SJSA1 (cell line): Measurements from ENCODE around the gene FSD1L. TPM values are rescaled to one million over a fixed set of nuclear protein-coding genes. Genes with fewer than 3 reads are reported as not detected.

Experiments
- DNase-seq, 2 experiments: peaks; one replicate each; pipeline ENCODE4 v3.0.0-alpha.2; 2015 to 2020; ENCODE audit warnings: low spot score in 2 of 2, low read depth in 1 of 2
- H3K27ac ChIP-seq: fragments of 250-450 bp; sonication (Bioruptor Pico); 2 replicates; pipeline ENCODE4 v1.5.1; 2020; ENCODE audit warnings: mild to moderate bottlenecking, moderate library complexity
- H3K27me3 ChIP-seq: fragments of 250-450 bp; sonication (Bioruptor Pico); replicated peaks from 2 replicates; pipeline ENCODE4 v1.5.1; 2020; ENCODE audit warnings: mild to moderate bottlenecking, moderate library complexity
- H3K36me3 ChIP-seq: fragments of 250-450 bp; sonication (Bioruptor Pico); 2 replicates; pipeline ENCODE4 v1.5.1; 2020; ENCODE audit warnings: mild to moderate bottlenecking
- H3K4me1 ChIP-seq: fragments of 250-450 bp; sonication (Bioruptor Pico); replicated peaks from 2 replicates; pipeline ENCODE4 v1.6.1; 2021; ENCODE audit warnings: mild to moderate bottlenecking
- H3K4me3 ChIP-seq: fragments of 250-450 bp; sonication (Bioruptor Pico); 2 replicates; pipeline ENCODE4 v1.5.1; 2020; ENCODE audit warnings: mild to moderate bottlenecking
- H3K9me3 ChIP-seq: fragments of 250-450 bp; sonication (Bioruptor Pico); replicated peaks from 2 replicates; pipeline ENCODE4 v1.5.1; 2020; ENCODE audit warnings: mild to moderate bottlenecking
- total RNA-seq: library from RNA; depleted of rRNA; stranded (reverse); fragments of >200 nt; shearing (Covaris generic); gene quantifications from 2 replicates; pipeline ENCODE4 v1.2.3, GENCODE V29; 2014

The FSD1L gene
- total RNA-seq, 1 experiment from 2014 or later: 2.2 TPM

DNA sequence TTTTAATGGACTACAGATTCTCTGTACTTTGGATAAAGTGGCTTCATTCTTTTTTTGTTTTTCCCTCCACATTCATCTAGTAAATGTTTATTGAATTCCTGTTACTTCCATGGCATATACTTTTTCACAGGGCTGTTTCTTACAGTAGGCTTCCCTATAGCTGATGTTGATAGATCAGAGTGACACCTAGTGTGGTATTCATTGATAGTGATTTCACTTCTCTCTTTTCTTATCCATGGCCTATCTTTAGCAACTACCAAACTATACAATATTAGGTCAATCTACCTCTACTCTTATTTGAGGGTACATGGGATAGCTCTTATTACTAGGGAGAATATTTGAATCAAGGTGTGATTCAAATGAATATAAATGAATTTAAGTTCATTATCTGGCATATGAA is 35.8 kb downstream of the FSD1L start:
- no peaks in the 10 kb centered on the region for H3K27me3 ChIP-seq
- peaks cover 3% of the 10 kb centered on the region for H3K36me3 ChIP-seq
- H3K9me3 ChIP-seq: no peaks in the 10 kb centered on the region
- DNase-seq: no peak
- H3K27ac ChIP-seq: no peak overlapping the region
- no peak overlapping the region for H3K4me3 ChIP-seq
- H3K4me1 ChIP-seq: no peaks in the 10 kb centered on the region

DNA sequence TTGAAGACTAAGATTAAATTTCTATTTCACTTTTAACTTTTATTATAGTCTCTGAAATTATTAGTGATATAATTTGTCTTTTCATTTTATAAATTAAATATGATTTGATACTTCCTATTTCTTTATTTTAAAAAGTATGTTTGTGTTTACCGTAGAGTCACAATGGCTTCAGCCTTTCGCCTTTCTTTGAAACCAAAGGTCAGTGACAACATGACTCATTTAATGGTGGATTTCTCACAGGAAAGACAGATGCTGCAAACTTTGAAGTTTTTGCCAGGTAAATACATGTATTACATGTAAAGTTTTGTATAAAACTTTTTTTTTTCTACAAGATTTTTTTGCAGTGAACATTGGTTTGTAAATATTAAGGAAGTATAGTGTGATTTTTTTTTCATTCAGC is 36.4 kb downstream of the FSD1L start:
- H3K4me3 ChIP-seq: no peak overlapping the region
- H3K27ac ChIP-seq: no peak overlapping the region
- H3K9me3 ChIP-seq: no peaks in the 10 kb centered on the region
- no peak for DNase-seq
- peaks cover 3% of the 10 kb centered on the region for H3K36me3 ChIP-seq
- H3K4me1 ChIP-seq: no peaks in the 10 kb centered on the region
- H3K27me3 ChIP-seq: no peaks in the 10 kb centered on the region

DNA sequence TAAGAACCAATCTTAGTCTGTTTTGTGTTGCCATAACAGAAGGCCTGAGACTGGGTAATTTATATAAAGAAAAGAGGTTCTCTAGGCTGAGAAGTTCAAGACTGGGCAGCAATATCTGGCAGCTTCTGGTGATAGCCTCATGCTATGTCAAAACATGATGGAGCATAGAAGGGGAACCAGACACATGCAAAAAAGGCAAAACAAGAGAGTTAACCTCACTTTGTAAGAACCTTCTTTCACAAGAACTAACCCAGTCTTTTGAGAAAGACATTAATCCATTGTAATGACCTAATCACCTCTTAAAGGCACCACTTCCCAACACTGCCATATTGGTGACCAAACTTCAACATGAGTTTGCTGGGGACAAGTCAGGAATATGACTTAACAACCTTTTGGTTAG is 37.3 kb downstream of the FSD1L start:
- Histone ChIP-seq H3K4me3 (no peak overlapping the region), H3K27me3 (no peaks in the 10 kb centered on the region), H3K27ac (no peak overlapping the region), H3K36me3 (peaks cover 3% of the 10 kb centered on the region), H3K4me1 (no peaks in the 10 kb centered on the region), H3K9me3 (no peaks in the 10 kb centered on the region)
- no peak for DNase-seq

DNA sequence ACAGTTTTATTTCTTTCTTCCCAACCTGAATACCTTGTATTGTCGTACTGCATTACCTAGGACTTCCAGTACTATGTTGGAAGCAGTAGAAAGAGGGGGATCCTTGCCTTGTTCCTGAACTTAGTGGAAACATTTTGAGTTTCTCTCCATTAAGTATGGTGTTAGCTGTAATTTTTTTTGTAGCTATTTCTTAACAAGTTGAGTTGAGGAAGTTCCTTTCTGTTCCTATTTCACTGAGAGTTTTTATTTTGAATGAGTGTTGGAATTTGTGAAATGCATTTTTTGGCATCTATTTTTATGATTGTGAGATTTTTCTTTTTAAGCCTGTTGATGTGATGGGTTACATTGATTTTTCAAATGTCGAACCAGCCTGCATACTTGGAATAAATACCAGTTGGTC is 49.0 kb downstream of the FSD1L start:
- Histone ChIP-seq H3K27me3 (no peaks in the 10 kb centered on the region), H3K9me3 (no peaks in the 10 kb centered on the region), H3K27ac (no peak overlapping the region), H3K36me3 (no peaks in the 10 kb centered on the region), H3K4me3 (no peak overlapping the region), H3K4me1 (no peaks in the 10 kb centered on the region)
- no peak for DNase-seq

DNA sequence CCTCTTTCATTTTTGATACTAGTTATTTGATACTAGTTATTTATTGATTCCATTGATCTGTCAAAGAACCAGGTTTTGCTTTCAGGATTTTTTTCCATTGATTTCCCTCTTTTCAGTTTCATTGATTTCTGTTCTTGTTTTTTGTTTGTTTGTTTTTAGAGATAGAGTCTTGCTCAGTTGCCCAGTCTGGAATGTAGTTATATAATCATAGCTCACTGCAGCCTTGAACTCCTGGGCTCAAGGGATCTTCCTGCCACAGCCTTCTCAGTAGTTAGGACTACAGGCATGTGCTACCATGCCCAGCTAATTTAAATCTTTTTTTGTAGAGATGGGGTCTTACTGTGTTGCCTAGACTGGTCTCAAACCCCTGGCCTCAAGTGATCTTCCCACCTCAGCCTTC is 49.9 kb downstream of the FSD1L start:
- Histone ChIP-seq H3K4me3 (no peak overlapping the region), H3K27me3 (no peaks in the 10 kb centered on the region), H3K9me3 (no peaks in the 10 kb centered on the region), H3K4me1 (no peaks in the 10 kb centered on the region), H3K27ac (no peak overlapping the region), H3K36me3 (no peaks in the 10 kb centered on the region)
- DNase-seq: no peak

DNA sequence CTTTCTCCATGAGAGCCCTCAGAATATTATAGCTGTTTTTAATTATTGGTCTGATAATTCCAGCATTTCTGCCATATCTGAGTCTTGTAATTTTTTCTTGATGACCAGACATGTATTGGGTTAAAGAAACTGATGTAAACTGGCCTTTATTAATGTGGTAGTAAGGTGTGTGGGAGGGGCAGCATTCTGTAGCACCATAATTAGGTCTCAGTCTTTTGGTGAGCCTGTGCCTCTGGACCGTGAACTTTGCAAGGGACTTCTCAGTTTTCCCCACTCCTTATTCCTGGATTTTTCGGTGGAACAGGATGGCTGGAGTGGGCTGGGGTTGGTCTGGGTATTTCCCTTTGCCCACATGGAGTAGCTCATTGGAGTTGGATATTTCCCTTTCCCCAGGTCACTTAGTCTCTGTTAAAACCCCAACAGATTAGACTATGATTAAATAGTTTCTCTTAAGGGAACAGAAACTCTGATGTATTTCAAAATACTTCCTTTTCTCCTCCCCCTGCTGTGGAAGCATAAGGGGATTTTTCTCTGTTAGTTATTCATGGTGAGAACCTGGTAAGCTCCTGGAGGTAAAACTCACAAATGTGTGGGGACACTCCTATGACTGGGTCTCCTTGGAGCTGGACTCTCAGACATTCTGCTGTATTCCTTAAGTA is 52.4 kb downstream of the FSD1L start:
- no peaks in the 10 kb centered on the region for H3K4me1 ChIP-seq
- no peaks in the 10 kb centered on the region for H3K9me3 ChIP-seq
- H3K27ac ChIP-seq: no peak overlapping the region
- H3K27me3 ChIP-seq: no peaks in the 10 kb centered on the region
- no peak for DNase-seq
- H3K36me3 ChIP-seq: no peaks in the 10 kb centered on the region
- no peak overlapping the region for H3K4me3 ChIP-seq

DNA sequence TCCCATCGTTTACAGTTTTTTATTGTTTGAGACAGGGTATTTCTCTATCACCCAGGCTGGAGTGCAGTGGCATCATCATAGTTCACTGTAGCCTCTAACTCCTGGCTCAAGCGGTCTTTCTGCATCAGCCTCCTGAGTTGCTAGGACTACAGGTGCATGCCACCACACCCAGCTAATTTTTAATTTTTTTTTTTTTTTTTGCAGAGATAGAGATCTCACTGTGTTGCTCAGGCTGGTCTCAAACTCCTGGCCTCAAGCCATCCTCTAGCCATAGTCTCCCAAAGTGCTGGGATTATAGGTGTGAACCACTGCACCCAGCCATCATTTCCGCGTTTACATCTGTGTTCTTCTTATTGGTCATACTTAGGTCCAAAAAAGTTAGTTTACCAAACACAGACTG is 53.6 kb downstream of the FSD1L start:
- no peak for DNase-seq
- H3K9me3 ChIP-seq: no peaks in the 10 kb centered on the region

DNA sequence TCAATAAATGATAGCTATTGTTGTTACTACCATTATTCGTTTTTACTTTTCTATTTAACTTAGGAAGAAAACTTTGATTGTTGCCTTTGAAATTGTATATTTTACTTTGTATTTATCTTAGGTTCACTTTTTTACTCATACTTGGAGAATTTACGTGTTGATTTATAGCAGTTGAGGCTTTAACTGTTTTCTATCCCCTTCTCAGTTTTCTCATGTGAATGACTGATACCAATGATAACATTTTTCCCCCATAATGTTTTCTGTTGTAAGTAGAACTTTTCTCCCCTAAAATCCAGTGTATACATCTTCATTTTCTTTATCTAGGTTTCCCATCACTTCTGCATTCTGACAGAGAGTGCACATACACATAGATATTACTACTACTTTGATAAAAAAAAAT is 54.4 kb downstream of the FSD1L start:
- no peak for DNase-seq
- Histone ChIP-seq H3K36me3 (peaks cover 1% of the 10 kb centered on the region; the same call in 1 of the 2 replicates), H3K4me1 (no peaks in the 10 kb centered on the region), H3K27ac (no peak overlapping the region), H3K27me3 (no peaks in the 10 kb centered on the region), H3K4me3 (no peak overlapping the region), H3K9me3 (no peaks in the 10 kb centered on the region)

More for the DNA sequence above, 53.6 kb downstream of the FSD1L start:
- Histone ChIP-seq H3K27me3 (no peaks in the 10 kb centered on the region), H3K4me3 (no peak overlapping the region), H3K27ac (no peak overlapping the region), H3K4me1 (no peaks in the 10 kb centered on the region), H3K36me3 (no peaks in the 10 kb centered on the region)

DNA sequence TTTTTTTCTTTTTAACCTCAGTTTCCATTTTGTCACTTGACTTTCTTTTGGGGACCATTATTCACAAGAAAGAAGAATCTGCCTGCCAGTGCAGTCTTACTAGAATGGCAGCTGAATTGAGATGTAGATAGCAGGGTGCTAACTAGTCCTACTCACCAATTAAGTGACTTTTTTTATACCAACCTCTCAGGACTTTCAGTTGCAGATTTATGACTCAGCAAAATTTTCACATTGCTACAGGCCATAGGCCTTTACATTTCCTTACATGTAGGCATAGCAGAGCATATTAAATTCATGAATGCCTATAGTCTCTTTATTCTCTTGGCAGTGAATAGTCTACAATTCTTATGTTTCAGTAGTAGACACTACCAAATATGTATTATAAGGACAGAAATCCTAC is 56.0 kb downstream of the FSD1L start:
- Histone ChIP-seq H3K4me1 (no peaks in the 10 kb centered on the region), H3K27me3 (no peaks in the 10 kb centered on the region), H3K27ac (no peak overlapping the region), H3K4me3 (no peak overlapping the region), H3K36me3 (peaks cover 3% of the 10 kb centered on the region; the same call in 1 of the 2 replicates), H3K9me3 (no peaks in the 10 kb centered on the region)
- no peak for DNase-seq

DNA sequence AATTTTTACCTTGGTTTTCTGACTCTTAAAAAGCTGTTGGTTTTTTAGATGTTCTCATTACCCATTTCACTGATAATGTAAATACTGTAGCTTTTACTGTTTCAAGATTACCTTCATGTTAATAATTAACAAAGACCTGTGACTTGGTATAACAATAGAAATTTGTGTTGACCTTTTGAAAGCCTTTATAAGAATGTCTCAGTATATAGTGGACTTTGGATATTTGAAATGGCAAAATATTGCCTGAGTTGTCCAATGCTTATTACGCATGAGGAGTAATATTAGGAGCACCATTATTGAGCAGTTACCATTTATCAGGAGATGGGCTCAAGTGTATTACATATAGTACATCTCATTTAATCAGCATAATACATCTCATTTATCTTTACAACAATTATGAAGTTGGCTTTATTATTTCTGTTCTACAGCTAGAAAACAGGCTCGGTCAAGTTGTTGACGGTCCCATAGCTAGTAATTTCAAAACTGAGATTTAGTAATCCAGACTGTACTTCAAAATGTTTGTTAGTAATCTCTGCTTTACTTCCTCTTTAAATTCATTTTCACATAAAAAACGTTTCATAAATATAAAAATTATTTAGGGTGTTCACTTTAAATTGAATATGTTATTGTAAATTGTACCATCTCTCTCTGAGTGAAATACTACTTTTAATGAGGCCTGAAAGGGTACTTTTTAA is 59.4 kb downstream of the FSD1L start:
- peaks cover 3% of the 10 kb centered on the region; the same call in 1 of the 2 replicates for H3K36me3 ChIP-seq
- no peak overlapping the region for H3K27ac ChIP-seq
- no peaks in the 10 kb centered on the region for H3K4me1 ChIP-seq
- H3K9me3 ChIP-seq: no peaks in the 10 kb centered on the region
- H3K4me3 ChIP-seq: no peak overlapping the region
- DNase-seq: no peak
- no peaks in the 10 kb centered on the region for H3K27me3 ChIP-seq

DNA sequence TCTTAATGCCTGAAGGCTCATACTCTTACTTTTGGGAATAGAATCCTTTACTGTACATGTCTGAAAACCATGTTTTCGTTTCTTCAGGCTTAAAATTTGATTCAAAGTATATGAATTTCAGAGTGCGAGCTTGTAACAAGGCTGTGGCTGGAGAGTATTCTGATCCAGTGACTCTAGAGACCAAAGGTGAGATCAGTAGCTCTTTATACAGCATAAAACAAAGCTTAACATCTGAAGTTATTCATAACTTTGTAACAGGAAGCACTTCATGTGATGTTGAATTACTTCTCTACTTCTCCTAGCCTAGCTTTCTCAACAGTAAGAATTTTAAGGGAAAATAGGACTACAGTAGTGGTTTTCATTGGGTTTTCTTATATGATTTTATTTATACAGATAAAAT is 60.7 kb downstream of the FSD1L start:
- H3K4me1 ChIP-seq: no peaks in the 10 kb centered on the region
- DNase-seq: no peak
- H3K36me3 ChIP-seq: peaks cover 3% of the 10 kb centered on the region; the same call in 1 of the 2 replicates
- no peak overlapping the region for H3K4me3 ChIP-seq
- no peak overlapping the region for H3K27ac ChIP-seq
- no peaks in the 10 kb centered on the region for H3K9me3 ChIP-seq
- no peaks in the 10 kb centered on the region for H3K27me3 ChIP-seq

DNA sequence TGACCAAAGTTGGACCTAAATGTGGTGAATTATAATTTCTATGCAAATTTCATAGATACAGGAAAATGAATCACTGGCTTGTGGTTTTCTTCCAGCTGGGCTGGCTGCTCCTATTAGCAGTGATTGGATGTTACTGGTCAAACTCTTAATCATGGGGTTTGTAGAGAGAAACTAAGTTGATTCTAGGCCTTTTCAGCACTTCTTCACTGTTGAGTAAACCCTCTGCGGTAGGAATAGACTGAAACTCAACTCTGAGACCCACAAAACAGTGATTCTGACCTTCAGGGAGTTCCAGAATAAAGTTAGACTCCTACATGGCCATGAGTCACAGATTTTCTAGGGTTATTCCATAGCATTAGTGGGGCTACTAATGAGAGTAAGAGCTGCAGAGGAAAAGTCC is 62.2 kb downstream of the FSD1L start:
- H3K4me3 ChIP-seq: no peak overlapping the region
- H3K9me3 ChIP-seq: no peaks in the 10 kb centered on the region
- no peak overlapping the region for H3K27ac ChIP-seq
- H3K27me3 ChIP-seq: no peaks in the 10 kb centered on the region
- H3K4me1 ChIP-seq: no peaks in the 10 kb centered on the region
- H3K36me3 ChIP-seq: peaks cover 3% of the 10 kb centered on the region
- no peak for DNase-seq

DNA sequence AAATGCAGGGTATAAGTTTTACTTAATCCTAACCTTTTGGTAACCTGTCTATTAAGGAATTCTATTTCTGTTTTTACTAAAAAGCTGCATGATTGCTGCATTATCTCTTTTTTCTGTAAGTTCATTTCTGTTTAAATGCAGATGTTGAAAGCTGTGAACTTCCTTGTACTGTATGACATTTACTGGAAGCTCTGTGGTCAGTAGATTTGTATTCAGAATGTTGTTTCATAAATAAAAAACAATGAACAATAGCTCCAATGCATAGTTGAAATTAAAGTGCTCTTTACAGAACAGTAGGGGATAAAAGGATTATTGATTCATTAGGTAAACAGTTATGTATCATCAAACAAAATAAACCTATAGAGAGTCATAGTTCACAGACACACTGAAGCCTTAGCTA is 63.6 kb downstream of the FSD1L start:
- no peak for DNase-seq
- Histone ChIP-seq H3K27ac (no peak overlapping the region), H3K4me1 (no peaks in the 10 kb centered on the region), H3K4me3 (no peak overlapping the region), H3K27me3 (no peaks in the 10 kb centered on the region), H3K36me3 (peaks cover 8% of the 10 kb centered on the region), H3K9me3 (no peaks in the 10 kb centered on the region)

DNA sequence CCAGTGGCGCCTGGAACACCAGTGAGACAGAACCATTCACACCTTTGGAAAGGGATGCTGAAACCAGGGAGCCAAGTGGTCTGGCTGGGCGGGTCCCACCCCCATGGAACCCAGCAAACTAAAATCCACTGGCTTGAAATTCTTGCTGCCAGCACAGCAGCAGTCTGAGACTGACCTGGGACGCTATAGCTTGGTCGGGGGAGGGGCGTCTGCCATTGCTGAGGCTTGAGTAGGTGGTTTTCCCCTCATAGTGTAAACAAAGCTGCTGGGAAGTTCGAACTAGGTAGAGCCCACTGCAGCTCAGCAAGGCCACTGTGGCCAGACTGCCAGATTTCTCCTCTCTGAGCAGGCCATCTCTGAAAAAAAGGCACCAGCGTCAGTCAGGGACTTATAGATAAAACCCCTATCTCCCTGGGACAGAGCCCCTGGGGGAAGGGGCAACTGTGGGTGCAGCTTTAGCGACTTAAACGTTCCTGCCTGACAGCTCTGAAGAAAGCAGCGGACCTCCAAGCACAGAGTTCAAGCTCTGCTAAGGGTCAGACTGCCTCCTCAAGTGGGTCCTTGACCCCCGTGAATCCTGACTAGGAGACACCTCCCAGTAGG is 68.1 kb downstream of the FSD1L start:
- Histone ChIP-seq H3K27me3 (no peaks in the 10 kb centered on the region), H3K4me1 (no peaks in the 10 kb centered on the region), H3K36me3 (peaks cover 10% of the 10 kb centered on the region), H3K4me3 (no peak overlapping the region), H3K9me3 (no peaks in the 10 kb centered on the region), H3K27ac (no peak overlapping the region)
- DNase-seq: no peak
